ENCODE data around the gene GRN.
"Not testable (repeated sequence)": the region's sequence is repeated elsewhere in the genome, so short reads cannot be mapped to it uniquely, and the experiment has no call there.

Gene GRN

DNA sequence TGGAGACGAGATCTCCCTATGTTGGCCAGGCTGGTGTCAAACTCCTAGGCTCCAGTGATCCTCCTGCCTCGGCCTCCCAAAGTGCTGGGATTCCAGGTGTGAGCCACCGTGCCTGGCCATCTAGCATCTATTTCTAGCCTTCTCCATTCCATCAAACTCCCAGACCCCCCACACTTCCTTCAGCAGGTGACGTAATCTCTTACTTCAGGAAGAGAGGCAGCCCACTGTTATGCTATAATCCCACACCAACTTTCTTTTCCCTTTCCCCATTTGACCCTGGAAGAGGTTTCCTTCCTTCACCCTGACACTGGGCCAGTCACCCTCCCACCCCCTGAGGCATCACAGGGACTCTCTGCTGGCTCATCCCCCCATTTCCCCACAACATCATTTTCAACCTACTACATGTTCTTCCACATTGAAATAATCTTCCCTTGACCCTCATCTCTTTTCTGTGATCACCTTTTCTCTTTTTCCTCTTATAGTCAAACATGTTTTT is 36.8 kb downstream of the GRN start:
- DNase-seq (ENCODE audit: low read depth in 2 of 2, low spot score in 1 of 2): no peak

DNA sequence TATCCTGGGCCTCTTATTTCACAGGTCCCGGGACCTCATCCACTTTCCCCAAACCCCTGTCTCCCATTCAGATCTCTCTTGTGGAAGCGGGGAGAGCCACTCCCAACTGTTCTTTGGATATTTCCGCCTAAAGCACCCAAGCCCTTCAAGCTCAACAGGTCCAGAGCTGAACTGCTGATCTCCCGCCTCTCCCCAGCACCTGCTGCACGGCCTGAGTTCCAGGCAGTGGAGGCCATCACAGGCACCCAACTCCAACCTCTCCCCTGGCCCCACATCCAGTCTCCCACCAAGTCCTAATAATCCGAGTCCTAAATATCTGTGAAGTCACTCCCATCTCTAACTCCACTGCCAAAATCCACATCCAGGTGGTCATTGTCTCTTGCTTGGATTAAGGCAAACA is 37.8 kb downstream of the GRN start:
- no peak for DNase-seq (ENCODE audit: low read depth in 2 of 2, low spot score in 1 of 2)

DNA sequence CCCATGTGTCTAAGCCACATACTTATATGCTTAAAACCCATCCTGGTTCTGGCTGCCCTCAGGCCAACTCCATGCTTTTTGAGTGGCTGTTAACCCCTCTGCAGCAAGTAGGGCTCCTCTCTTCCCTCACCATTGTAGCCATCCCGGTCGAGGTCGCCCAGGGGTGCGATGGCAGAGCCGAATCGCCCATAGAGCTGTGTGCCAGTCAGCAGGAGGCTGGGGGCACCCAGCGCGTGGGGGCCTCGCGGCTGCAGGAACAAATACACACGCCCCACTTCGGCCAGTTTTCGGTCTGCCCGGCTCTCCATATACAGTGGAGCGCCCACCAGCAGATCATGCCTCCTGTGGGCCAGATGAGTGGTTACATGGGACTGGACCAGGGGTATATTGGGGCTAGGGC is 38.3 kb downstream of the GRN start:
- no peak for DNase-seq (ENCODE audit: low read depth in 2 of 2, low spot score in 1 of 2)

DNA sequence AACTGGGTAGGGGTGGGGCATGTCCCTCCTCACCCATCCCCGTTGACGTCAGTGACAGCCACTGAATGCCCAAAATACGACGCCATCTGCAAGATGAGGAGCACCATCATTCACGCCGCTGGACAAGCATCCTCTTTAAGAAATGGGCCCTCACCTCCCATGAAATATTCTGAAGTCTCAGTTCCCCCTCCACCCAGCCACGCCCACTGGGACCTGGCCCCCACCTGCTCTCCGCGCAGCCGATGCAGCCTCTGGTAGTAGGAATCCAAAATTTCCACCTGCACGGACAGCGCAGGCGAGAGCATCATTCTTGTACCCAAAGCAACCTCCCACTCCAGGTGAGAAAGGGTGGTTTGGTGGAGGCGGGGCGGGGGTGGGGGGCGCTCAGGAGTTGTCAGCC is 38.8 kb downstream of the GRN start:
- DNase-seq (ENCODE audit: low read depth in 2 of 2, low spot score in 1 of 2): no peak

DNA sequence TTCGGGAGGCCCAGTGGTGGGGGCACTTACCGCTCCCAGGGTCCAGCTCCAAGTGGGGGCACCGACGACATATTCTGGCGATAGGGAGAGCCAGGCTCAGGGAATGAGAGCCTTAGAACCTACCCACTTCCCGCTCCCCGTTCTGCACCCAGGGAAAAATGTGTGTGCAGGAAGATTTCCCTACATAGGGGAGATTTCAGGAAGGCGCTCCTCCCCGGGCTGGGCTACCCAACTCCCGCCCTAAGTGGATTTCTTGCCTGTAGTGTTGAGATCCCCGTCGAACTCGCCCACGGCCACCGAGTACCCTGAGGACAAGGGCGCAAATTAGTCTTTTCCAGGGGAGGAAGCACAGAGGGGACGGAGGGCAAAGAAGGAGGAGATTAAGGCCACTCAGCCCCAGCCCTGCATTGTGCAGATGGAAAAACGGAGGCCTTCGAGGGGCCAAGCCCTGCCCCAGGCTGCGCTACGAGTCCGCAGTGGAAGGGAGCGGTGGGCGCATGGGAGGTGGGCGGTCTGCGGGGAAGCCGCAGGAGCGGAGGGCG is 39.2 kb downstream of the GRN start:
- DNase-seq (ENCODE audit: low read depth in 2 of 2, low spot score in 1 of 2): no peak

DNA sequence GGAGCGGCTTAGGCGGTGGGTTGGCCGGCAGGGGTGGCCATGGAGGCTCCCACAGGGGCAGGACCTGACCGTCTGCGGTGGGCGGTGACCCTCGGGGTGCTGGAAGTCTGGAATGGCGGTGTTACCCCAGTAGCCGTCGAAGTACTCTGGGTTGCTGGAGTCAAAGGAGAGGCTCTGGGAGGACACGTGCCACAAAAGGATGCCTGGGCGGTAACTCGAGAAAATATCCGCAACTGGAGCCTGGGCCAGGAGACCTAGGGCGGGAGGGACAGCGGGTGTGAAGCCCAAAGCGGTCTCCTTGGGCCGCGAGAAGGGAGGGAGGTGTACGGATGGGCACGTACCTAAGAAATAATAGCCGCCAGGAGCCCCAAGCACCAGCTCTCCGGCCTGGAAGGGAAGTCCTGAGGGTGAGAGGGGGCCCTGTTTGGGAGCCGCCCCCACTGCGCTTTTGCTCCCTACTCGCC is 39.8 kb downstream of the GRN start:
- no peak for DNase-seq (ENCODE audit: low read depth in 2 of 2, low spot score in 1 of 2)

DNA sequence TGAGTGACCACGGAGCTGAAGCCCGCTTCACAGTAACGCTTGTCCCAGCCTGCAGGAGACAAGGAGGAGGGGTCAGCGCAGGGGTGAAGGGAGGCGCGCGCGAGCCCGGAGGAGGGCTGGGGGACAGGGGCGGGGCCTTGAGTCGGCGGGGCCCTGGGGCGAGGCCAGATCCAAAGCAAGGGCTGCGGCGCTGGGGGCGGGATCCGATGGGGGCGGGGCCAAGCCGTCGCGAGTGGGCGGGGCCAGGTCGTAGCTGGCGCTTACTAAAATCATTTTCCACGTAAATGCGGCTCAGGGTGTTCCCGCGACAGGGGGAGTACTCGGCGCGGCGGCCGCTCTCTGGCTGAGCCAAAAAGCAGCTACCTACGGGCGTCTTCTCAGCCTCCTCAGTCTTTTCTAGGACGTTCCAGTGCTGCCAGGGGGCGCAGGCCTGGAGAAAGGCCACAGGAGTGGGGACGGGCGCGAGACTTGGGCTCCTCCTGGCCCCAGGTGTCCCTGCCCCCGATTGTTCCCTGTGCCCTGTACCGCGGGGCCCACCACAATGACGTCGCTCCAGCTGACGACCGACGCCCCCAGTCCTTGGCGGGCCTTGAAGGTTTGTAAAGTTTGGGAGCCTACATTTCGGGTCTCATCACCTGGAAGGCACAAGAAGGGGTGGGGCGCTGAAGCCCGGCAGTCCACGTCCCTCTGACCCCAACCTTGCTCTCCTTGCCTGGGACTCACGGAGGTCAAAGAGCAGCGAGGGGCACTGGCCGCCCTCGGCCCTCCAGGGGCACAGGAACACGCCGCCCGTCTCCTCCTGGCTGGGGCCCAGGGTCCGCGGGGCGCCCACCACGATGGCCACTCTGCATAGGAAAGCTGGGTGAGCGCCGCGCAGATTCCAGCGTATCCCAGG is 40.4 kb downstream of the GRN start:
- DNase-seq (ENCODE audit: low read depth in 2 of 2, low spot score in 1 of 2): peak; percentile 47 to 69

DNA sequence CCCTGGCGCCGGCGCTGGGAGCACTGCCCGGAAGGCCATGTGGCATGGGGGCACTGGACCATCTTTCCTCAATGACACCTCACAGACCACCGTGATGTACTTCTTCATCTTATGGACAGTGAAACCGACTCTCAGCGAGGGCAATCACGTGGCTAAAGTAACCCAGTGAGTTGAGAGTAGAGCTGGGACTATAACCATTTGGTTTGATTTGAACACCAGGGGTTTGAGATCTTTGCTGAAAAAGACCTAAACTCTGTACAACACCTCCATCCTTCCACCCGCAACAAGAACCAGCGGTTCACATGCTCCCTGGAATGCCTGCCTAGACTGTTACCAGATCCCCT is 41.1 kb downstream of the GRN start:
- no peak for DNase-seq (ENCODE audit: low read depth in 2 of 2, low spot score in 1 of 2)

DNA sequence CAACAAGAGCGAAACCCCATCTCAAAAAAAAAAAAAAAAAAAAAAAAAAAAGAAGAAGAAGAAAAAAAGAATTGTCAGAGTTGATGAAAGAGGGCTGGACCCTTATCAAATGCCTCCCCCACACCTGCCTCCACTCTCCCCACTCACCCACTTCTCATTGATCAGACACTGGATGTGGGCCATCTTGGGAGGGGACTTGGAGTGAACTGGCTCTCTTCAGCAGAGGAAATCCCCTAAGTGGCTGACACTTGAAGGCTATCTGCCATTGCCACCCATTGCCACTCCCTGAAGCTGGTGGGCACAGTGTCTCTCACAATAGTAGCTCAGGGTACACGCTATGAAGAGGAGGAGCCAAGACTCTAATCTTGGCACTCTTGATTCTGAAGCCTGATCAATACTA is 42.7 kb downstream of the GRN start:
- no peak for DNase-seq (ENCODE audit: low read depth in 2 of 2, low spot score in 1 of 2)

DNA sequence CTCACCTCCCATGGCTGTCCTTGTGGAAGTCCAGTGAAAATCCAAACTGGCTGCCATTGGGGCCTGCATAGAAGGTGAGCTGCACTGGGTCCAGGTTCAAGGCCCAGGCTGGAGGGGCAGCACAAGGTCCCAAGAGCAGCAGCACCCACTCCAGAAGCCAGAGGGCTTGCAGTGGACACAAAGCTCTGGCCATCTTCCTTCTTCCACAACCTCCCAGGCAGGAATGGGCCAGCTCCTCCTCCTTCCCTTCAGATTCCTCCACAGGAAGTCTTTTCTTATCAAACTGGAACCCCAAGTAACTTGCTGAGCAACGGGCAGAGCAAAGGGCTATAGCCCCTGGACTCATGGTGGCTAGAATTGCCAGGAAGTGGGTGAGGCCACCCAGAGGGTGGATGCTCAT is 44.2 kb downstream of the GRN start, which contains the start of gene ITGA2B:
ITGA2B (minus strand) TSS at position 369 of the 400 bp plus-strand sequence; CDS start at position 193, 176 bp downstream.
- no peak for DNase-seq (ENCODE audit: low read depth in 2 of 2, low spot score in 1 of 2)

DNA sequence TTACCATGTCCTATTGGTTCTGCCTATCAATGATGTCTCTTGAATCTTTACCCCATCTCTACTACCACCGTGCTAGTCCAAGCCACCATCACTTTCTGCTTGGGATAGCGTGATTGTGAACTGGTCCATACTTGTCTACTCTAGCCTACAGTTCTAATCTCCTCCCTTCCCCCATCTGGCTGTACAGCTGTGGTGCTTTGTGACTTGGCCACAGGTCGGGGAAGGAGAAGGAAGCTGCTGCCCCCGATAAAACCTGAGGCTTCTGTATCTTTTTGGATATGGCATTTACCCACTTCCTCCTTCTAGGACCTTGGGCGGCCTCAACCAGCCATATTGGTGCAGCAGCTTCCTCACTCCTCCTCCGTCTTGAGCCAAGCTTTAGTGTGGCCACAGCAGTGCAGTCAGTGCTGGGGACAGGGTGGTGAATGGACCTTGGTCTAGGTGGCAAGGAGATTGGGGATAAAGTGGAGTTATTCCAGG is 44.7 kb downstream of the GRN start:
- DNase-seq (ENCODE audit: low read depth in 2 of 2, low spot score in 1 of 2): no peak

DNA sequence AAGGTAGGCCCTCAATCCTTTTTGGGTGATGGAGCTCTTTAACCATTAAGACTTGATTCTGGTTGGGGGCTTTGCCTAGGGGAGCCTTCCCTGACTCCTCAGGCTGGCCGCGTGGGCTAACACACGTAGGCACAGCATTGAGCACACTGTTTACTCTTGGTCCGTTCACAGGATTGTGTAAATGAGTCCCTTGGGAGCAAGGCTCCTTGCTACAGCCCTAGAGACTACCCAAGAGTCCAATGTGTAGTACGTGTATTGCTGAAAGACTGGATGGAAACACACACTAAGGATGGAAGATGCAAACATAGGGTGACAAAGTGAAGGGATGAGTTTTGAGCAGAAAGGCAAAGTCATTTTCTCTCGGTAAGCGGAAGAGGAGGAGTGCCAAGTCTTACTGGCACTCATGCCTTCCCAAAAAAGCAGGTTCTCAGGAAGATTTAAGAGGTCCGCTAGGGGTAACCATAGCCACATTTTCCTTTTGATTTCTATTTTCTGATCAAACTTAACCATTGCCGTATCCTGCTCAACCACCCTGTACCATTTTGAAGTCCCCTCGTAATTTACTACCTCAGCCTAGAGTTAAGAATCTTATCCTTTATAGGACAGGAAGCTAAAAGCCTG is 45.3 kb downstream of the GRN start:
- no peak for DNase-seq (ENCODE audit: low read depth in 2 of 2, low spot score in 1 of 2)

DNA sequence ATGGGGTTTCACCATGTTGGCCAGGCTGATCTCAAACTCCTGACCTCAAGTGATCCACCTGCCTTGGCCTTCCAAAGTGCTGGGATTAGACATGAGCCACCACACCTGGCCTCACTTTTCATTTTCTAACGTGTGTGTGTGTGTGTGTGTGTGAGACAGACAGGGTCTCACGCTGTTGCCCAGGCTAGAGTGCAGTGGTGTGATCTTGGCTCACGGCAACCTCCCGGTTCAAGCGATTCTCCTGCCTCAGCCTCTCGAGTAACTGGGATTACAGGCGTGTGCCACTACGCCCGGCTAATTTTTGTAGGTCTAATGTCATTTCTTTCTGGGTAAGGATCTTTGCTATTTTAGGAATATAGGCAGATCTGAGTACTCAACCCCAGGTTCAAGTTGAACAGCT is 49.0 kb downstream of the GRN start:
- DNase-seq (ENCODE audit: low read depth in 2 of 2, low spot score in 1 of 2): not testable (repeated sequence)

DNA sequence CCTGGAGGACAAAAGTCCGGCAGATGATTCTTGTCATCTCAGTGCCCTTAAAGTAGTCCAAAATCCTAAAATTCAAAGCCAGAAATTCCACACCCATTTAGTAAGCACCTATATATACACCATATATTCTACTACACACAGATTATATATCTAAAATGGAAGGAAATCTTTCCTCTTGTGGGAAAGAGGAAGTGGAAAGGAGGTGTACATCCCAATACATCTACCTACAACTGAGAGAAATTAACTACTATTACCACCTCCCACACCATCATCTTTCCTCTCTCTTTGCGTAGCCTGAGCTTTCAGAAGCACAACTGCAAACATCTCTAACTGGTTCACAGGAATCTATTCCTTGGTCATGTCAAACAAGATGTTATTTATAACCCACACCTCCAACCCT is 49.7 kb downstream of the GRN start:
- DNase-seq (ENCODE audit: low read depth in 2 of 2, low spot score in 1 of 2): no peak

DNA sequence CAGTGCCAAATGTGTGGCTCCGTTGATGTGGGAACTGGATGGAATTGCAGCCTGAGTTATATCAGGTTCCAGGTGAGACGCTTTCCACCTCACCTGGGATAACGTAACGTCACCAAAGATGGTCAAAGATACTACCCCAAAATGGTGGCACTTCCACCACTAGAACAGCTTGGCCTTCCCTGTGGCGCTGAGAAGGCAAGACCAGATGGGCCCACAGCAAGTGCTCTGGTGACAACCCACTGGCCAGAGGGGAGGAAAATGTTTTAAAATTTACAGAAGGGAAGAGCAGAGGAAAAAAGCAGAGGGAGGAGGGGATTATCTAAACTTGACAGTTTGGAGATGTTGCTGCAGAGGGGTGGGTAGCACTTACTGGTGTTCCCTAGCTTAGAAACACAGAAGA is 51.8 kb downstream of the GRN start:
- DNase-seq (ENCODE audit: low read depth in 2 of 2, low spot score in 1 of 2): no peak

DNA sequence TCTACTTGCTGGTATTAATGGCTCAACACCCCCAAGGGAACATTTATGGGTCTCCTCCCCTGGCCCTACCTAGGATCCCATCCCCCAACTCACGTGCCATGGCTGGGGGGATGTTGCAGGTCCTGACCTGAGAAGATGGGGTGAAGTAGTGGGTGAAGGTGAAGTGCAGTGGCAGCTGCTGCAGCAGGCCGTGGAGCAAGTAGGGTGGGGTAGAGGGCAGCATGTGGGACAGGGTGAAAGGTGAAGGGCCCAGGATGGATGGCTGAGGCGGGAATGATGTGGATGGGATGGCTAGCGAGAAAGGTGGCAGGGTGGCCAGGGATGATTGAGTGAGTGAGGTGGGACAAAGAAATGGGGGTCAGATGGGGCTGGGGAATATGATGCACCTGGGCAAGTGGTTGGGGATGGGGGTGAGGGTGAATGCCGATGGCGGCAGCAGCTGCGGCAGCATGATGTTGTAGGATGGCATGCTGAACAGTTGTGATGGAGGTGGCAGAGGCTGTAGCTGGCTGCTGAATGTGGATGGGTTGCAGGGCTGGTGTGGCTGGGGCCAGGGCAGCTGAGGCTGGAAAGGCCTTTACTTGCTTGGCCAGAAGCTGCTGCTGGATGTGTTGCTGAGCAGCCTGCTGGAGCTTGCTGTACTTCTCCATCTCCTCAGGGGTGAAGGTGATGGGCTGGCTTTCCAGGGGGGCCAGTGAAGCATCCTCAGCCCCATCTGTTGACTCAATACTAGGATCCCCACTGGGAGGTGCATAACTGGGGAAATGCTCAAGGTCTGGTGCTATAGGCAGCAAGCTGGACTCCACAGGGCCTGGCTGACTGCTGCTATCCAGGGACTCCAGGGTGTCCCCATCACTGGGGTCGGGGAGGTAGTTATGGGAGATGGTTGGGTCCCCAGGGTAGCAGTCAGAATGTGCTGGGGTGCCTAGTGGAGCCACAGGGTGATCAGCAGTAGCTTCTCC is 52.7 kb downstream of the GRN start:
- no peak for DNase-seq (ENCODE audit: low read depth in 2 of 2, low spot score in 1 of 2)

DNA sequence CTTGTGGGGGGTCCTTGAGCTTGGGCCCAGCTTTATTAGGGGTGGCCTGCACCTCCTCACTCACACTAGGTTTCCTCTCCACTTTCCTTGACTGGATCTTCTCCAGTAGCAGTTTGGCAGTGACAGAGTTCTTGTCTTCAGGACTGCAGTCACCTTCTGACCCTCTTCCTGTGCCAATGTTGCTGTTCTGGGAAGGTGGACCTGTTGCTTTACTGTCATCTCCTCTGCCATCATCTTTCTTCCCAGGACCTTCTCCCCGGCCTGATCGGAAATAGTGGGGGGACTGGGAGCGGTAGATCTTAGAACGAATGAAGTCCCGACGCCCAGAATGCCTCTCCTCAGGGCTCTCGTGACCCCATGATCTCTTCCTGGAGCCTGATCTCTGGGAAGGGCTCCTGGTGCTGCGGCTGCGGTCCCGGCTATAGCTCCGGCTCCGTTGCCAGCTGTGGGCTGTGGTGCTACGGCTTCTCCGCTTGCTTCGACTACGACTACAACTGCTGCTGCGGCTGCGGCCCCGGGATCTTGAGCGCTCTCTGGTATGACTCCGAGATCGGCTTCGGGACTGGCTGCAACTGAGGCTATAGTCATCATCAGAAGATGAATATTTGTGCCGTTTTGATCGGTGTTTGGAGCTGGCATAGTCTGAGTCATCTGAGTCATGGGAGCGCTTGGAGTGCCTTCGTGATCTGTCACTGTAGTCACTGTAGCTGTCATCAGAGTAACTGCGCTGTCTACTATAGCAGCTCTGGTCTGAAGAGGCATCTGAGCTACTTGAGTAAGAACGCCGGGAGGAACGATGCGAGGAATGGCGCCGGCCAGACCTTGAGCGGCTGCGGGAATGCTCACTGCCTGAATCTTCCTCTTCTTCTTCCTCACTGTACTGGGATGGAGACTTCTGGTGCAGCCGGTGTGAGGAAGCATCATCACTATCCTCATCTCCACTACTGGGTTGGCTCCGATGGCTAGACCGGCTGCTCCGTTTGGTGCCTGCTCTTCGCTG is 53.9 kb downstream of the GRN start:
- no peak for DNase-seq (ENCODE audit: low read depth in 2 of 2, low spot score in 1 of 2)

DNA sequence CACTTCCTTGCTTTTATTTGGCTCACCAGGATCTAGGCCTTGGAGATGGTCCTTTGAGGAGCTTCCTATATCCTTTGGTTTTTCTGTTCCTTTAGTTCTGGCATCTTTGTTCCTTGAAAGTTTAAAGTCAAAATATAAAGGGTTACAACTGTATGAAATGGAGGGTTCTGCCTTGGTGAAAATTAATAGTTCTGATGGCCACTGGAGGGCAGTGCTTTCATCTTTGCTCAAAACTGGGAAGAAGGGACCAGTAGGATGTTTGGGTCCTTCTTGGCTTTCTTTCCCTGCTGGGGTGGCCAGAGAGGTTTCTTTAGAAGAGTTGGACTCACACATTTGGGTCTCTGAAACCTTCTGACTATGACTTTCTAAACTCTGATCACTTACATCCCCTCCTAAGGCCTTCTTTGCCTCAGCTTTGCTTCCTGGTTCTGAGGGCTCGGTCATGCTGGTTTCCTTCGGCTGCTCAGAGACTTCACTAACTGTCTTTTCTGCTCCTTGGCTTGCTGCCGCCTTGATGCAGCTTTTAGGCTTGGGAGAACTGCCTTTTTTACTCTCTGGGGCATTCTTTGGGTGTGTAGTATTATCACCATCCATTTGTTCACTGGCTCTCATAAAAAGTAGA is 55.2 kb downstream of the GRN start:
- DNase-seq (ENCODE audit: low read depth in 2 of 2, low spot score in 1 of 2): no peak
